CD4-positive, alpha-beta T cell treated with Interleukin-4 for 1 hour (primary cell): ENCODE data around the gene ARPC1A.
"Not testable (repeated sequence)": the region's sequence is repeated elsewhere in the genome, so short reads cannot be mapped to it uniquely, and the experiment has no call there.

Source experiments
- DNase-seq, 2 donors: peaks; one replicate each; pipeline ENCODE4 v3.0.0-alpha.2; 2020 to 2022

Gene ARPC1A

GRCh38 chr7:99322659-99323058, 3.0 kb upstream of the ARPC1A start:
- not testable (repeated sequence) for DNase-seq

- no peak for DNase-seq
These were observed 1.1 kb upstream of the ARPC1A start for GRCh38 chr7:99324559-99324958.

GRCh38 chr7:99325001-99325493, 651 bp upstream of the ARPC1A start:
- no peak for DNase-seq

GRCh38 chr7:99326408-99326782, 697 bp downstream of the ARPC1A start:
- no peak for DNase-seq

GRCh38 chr7:99330314-99330961, 4.7 kb downstream of the ARPC1A start:
- peak; percentile 15 to 32 for DNase-seq

GRCh38 chr7:99331002-99331401, 5.3 kb downstream of the ARPC1A start:
- no peak for DNase-seq

GRCh38 chr7:99339595-99339994, 13.9 kb downstream of the ARPC1A start:
- no peak for DNase-seq

GRCh38 chr7:99340659-99341058, 15.0 kb downstream of the ARPC1A start:
- DNase-seq = no peak

GRCh38 chr7:99344061-99344647, 18.5 kb downstream of the ARPC1A start:
- DNase-seq = no peak

GRCh38 chr7:99350641-99351040, 24.9 kb downstream of the ARPC1A start:
- not testable (repeated sequence) for DNase-seq

- DNase-seq = no peak
These were observed 26.5 kb downstream of the ARPC1A start for GRCh38 chr7:99352247-99352646.

- DNase-seq = no peak
These were observed 29.4 kb downstream of the ARPC1A start for GRCh38 chr7:99355098-99355497.

- DNase-seq = no peak
These were observed 32.2 kb downstream of the ARPC1A start for GRCh38 chr7:99357701-99358490.

- DNase-seq = not testable (repeated sequence)
These were observed 32.8 kb downstream of the ARPC1A start for GRCh38 chr7:99358521-99358920.

- no peak for DNase-seq
These were observed 33.9 kb downstream of the ARPC1A start for GRCh38 chr7:99359465-99360154.

GRCh38 chr7:99362801-99363200, 37.1 kb downstream of the ARPC1A start:
- no peak for DNase-seq

- DNase-seq = no peak
These were observed 37.6 kb downstream of the ARPC1A start for GRCh38 chr7:99363286-99363685.

GRCh38 chr7:99365318-99366141, 39.8 kb downstream of the ARPC1A start:
- peak; percentile 72 to 76 for DNase-seq

GRCh38 chr7:99366646-99367045, 40.9 kb downstream of the ARPC1A start:
- no peak for DNase-seq

GRCh38 chr7:99368750-99369389, 43.2 kb downstream of the ARPC1A start:
- no peak for DNase-seq

GRCh38 chr7:99369767-99370391, 44.2 kb downstream of the ARPC1A start:
- no peak for DNase-seq
